Activated CD8-positive, alpha-beta memory T cell treated with anti-CD3 and anti-CD28 coated beads, Interleukin-2, amount 10 ng/mL, durations not matched to agents 7 days and 5 days (primary cell): ENCODE results near the gene TADA2B. TPM values are rescaled to one million over a fixed set of nuclear protein-coding genes. Genes with fewer than 3 reads are reported as not detected.

Experiments used
- ATAC-seq: fragments of 150-1000 bp; cut with Tn5 transposase; one replicate; pipeline ENCODE4 v1.10.0; 2021; ENCODE audit warnings: moderate library complexity
- CTCF ChIA-PET: fragments of 350-600 bp; sonication (Branson Sonifier 250); formaldehyde crosslinking; loops from one replicate; lab custom pipeline; 2021; ENCODE audit warnings: antibody characterized with exemption; lab: Charles Lee
- DNase-seq: peaks from one replicate; pipeline ENCODE4 v3.0.0-alpha.2; 2020
- H3K27ac Mint-ChIP-seq: one replicate; pipeline ENCODE4 v1.8.0; 2021; ENCODE audit warnings: mild to moderate bottlenecking, mixed read lengths
- H3K27me3 Mint-ChIP-seq: one replicate; pipeline ENCODE4 v1.8.0; 2021; ENCODE audit warnings: mixed read lengths
- H3K36me3 Mint-ChIP-seq: one replicate; pipeline ENCODE4 v1.8.0; 2021; ENCODE audit warnings: mild to moderate bottlenecking, mixed read lengths
- H3K4me1 Mint-ChIP-seq: one replicate; pipeline ENCODE4 v1.8.0; 2021; ENCODE audit warnings: mixed read lengths
- H3K4me3 Mint-ChIP-seq: one replicate; pipeline ENCODE4 v1.8.0; 2021; ENCODE audit warnings: mild to moderate bottlenecking, moderate library complexity, mixed read lengths
- H3K9me3 Mint-ChIP-seq: one replicate; pipeline ENCODE4 v1.8.0; 2022; ENCODE audit warnings: low read depth, mixed read lengths
- total RNA-seq, 2 experiments: library from RNA; stranded (reverse); gene quantifications; one replicate each; pipeline ENCODE4 v1.2.3, GENCODE V29; 2021

Gene TADA2B
- total RNA-seq, 2 experiments from 2014 or later: 16.9 to 21.4 TPM

DNA sequence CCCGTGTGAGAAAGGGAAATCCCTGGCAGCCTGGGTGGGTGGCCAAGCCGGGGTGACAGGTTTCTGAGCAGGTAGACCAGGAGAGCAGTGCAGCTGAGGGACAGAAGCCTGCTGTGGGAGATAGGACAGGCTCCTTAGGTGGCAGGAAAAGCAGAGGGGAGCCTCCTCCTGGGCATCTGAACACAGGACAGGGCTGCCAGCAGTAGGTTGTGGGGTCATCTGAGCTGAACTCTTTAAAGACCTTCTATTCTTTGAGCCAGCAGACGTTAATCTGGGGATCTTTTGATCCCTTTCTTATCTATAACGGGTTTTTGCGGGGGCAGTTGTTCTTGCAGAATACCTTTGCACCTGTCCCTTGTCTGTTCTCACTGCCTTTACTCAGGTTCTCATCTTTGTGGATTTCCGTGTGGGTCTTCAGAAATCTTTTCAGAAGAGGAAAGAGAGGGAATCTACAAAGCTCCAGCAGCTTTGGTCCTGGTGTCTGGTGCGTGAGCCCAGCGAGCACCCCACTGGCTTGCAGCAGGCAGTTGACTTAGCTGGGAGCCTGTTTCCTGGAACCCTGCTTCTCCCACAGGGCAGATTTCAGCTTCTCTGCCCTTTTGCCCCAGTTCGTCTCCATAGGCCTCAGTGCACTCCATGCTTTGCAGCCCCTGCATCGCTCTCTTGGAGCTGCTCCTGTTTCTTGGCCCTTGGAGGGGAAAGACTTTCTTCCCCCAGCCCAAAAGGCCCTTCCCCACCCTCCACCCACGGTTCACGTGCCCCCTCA, 35.8 kb upstream of the TADA2B start:
- ATAC-seq: no peak
- no peak overlapping the region for H3K27ac Mint-ChIP-seq
- no peak overlapping the region for H3K4me3 Mint-ChIP-seq
- H3K9me3 Mint-ChIP-seq: no peaks in the 10 kb centered on the region
- peaks cover 7% of the 10 kb centered on the region for H3K4me1 Mint-ChIP-seq
- H3K27me3 Mint-ChIP-seq: no peaks in the 10 kb centered on the region
- peaks cover 29% of the 10 kb centered on the region for H3K36me3 Mint-ChIP-seq
- no peak for DNase-seq
- CTCF ChIA-PET: interaction anchor here (1.0 kb wide), 1 partner anchor 64 kb away, joined by 3 read pairs; no protein-coding TSS in a partner anchor

DNA sequence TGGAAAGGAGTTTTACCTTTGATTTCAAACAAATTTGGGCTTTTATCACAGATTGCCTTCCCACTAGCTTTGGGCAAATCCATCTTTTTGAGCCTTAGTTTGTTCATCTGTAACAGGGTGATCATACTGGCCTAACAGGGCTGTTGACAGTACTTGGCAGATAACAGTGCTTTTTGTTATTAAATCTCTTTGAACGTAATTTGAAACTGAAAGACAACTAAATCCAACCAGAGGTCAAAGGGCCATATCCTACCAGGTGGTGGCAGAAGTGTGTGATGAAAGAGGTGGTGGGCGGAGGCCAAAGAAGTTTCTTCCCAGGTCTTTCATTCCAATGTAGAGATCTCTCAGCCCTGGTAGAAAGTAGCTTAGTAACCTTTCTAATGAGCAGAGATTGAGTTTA, 35.2 kb upstream of the TADA2B start:
- DNase-seq (no peak), ATAC-seq (no peak)
- no peaks in the 10 kb centered on the region for H3K9me3 Mint-ChIP-seq
- peaks cover 10% of the 10 kb centered on the region for H3K4me1 Mint-ChIP-seq
- no peaks in the 10 kb centered on the region for H3K27me3 Mint-ChIP-seq
- H3K36me3 Mint-ChIP-seq: peaks cover 32% of the 10 kb centered on the region
- no peak overlapping the region for H3K27ac Mint-ChIP-seq
- no peak overlapping the region for H3K4me3 Mint-ChIP-seq
- CTCF ChIA-PET: interaction anchor here (0.7 to 1.0 kb wide), 3 partner anchors 35 to 795 kb away, joined by 3 read pairs; partner anchors contain the start of gene TADA2B

GRCh38 chr4:7009564-7009963, 33.6 kb upstream of the TADA2B start:
- ATAC-seq (no peak), DNase-seq (no peak)
- Mint-ChIP-seq H3K27me3 (no peaks in the 10 kb centered on the region), H3K36me3 (peaks cover 38% of the 10 kb centered on the region), H3K9me3 (no peaks in the 10 kb centered on the region), H3K4me3 (no peak overlapping the region), H3K27ac (no peak overlapping the region), H3K4me1 (peaks cover 20% of the 10 kb centered on the region)
- CTCF ChIA-PET: no interaction called here

DNA sequence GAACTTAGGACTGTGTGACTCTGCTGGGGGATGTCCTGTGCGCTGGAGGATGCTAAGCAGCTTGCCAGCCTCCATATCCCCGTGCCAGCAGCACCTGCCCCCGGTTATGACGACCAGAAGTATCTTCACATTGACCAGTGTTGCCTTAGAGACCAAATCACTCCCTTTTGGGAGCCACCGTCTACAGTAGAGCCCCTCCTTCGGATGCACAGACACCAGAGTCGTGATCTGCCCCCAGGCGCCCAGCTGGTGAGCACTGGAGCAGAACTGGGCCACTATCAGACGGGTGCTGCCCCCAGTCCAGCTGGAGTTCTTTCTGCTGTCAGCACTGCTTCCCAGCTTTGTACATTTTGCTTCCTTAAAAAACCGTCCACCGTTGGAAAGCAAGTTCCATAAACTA, 30.0 kb upstream of the TADA2B start:
- Mint-ChIP-seq H3K36me3 (peaks cover 41% of the 10 kb centered on the region), H3K27me3 (no peaks in the 10 kb centered on the region), H3K27ac (no peak overlapping the region), H3K4me3 (no peak overlapping the region), H3K4me1 (peaks cover 17% of the 10 kb centered on the region), H3K9me3 (no peaks in the 10 kb centered on the region)
- ATAC-seq (no peak), DNase-seq (no peak)
- CTCF ChIA-PET: no interaction called here

- Mint-ChIP-seq H3K27ac (peak overlapping the region; percentile 33), H3K9me3 (no peaks in the 10 kb centered on the region), H3K4me1 (peaks cover 17% of the 10 kb centered on the region), H3K36me3 (peaks cover 35% of the 10 kb centered on the region), H3K27me3 (no peaks in the 10 kb centered on the region), H3K4me3 (no peak overlapping the region)
- DNase-seq (no peak), ATAC-seq (no peak)
- CTCF ChIA-PET: interaction anchor here (1.7 kb wide), 1 partner anchor 28 kb away, joined by 8 read pairs; the partner anchor contains the start of gene TADA2B
Measured at GRCh38 chr4:7014815-7015214, 28.4 kb upstream of the TADA2B start.

GRCh38 chr4:7015383-7016035, 27.7 kb upstream of the TADA2B start:
- peaks cover 32% of the 10 kb centered on the region for H3K36me3 Mint-ChIP-seq
- ATAC-seq (no peak), DNase-seq (no peak)
- H3K27me3 Mint-ChIP-seq: no peaks in the 10 kb centered on the region
- CTCF ChIA-PET: interaction anchor here (0.8 to 1.7 kb wide), 2 partner anchors 27 to 106 kb away, joined by 3 to 8 read pairs; partner anchors contain the start of gene TADA2B
- no peak overlapping the region for H3K4me3 Mint-ChIP-seq
- peaks cover 17% of the 10 kb centered on the region for H3K4me1 Mint-ChIP-seq
- no peak overlapping the region for H3K27ac Mint-ChIP-seq
- H3K9me3 Mint-ChIP-seq: no peaks in the 10 kb centered on the region

GRCh38 chr4:7016086-7016485, 27.1 kb upstream of the TADA2B start:
- H3K4me3 Mint-ChIP-seq: no peak overlapping the region
- ATAC-seq: no peak
- H3K36me3 Mint-ChIP-seq: peaks cover 36% of the 10 kb centered on the region
- H3K27me3 Mint-ChIP-seq: no peaks in the 10 kb centered on the region
- CTCF ChIA-PET: interaction anchor here (0.8 to 1.8 kb wide), 3 partner anchors 27 to 107 kb away, joined by 3 to 8 read pairs (median 4); partner anchors contain the start of gene TADA2B
- peaks cover 17% of the 10 kb centered on the region for H3K4me1 Mint-ChIP-seq
- H3K27ac Mint-ChIP-seq: no peak overlapping the region
- no peaks in the 10 kb centered on the region for H3K9me3 Mint-ChIP-seq
- DNase-seq: no peak

- no peaks in the 10 kb centered on the region for H3K27me3 Mint-ChIP-seq
- no peaks in the 10 kb centered on the region for H3K9me3 Mint-ChIP-seq
- H3K4me3 Mint-ChIP-seq: no peak overlapping the region
- CTCF ChIA-PET: interaction anchor here (0.8 to 1.8 kb wide), 3 partner anchors 26 to 107 kb away, joined by 3 to 8 read pairs (median 4); partner anchors contain the start of gene TADA2B
- DNase-seq: no peak
- no peak overlapping the region for H3K27ac Mint-ChIP-seq
- H3K4me1 Mint-ChIP-seq: peaks cover 17% of the 10 kb centered on the region
- ATAC-seq: no peak
- H3K36me3 Mint-ChIP-seq: peaks cover 36% of the 10 kb centered on the region
Measured at GRCh38 chr4:7016512-7016911, 26.7 kb upstream of the TADA2B start.

DNA sequence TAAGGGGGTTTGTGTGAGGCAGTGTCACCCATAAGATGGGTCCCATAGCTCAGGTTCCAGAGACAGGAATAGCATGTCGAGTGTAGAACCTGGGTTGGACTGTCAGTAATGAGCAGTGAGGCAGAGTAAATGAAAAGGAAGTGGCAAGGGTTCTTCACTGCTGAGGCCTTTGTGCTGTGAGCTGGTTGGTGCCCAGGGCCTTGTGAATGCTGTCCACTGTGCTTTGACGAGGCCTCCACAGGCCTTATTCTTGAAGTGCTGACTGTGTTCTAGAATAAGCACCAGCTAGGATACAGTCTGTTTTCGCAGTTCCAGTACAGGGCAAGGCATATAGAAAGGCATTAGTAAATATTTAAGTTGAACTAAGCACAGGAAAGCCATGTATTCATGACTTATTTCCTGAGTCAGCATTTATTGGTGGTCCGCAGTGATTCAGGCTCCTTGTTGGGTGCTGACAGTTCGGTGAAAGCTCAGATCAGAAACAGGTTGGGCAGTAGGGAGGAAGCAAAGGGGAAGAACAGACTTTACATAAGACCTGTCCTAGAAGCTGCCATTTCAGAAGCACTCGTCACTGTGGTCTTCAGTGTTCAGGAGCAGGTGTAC, 25.6 kb upstream of the TADA2B start:
- Mint-ChIP-seq H3K4me3 (no peak overlapping the region), H3K27ac (no peak overlapping the region), H3K9me3 (no peaks in the 10 kb centered on the region), H3K4me1 (peaks cover 13% of the 10 kb centered on the region), H3K36me3 (peaks cover 33% of the 10 kb centered on the region), H3K27me3 (no peaks in the 10 kb centered on the region)
- CTCF ChIA-PET: interaction anchor here (0.9 to 1.8 kb wide), 4 partner anchors 9 to 53 kb away, joined by 3 to 4 read pairs (median 4); partner anchors contain the start of gene TADA2B
- DNase-seq: no peak
- no peak for ATAC-seq

- H3K4me3 Mint-ChIP-seq: no peak overlapping the region
- H3K27ac Mint-ChIP-seq: no peak overlapping the region
- ATAC-seq (no peak), DNase-seq (no peak)
- H3K4me1 Mint-ChIP-seq: peaks cover 9% of the 10 kb centered on the region
- peaks cover 28% of the 10 kb centered on the region for H3K36me3 Mint-ChIP-seq
- no peaks in the 10 kb centered on the region for H3K9me3 Mint-ChIP-seq
- H3K27me3 Mint-ChIP-seq: no peaks in the 10 kb centered on the region
- CTCF ChIA-PET: interaction anchor here (1.2 kb wide), 2 partner anchors 14 to 51 kb away, joined by 3 read pairs; no protein-coding TSS in a partner anchor
Measured at GRCh38 chr4:7018281-7018680, 24.9 kb upstream of the TADA2B start.

GRCh38 chr4:7019367-7019766, 23.8 kb upstream of the TADA2B start:
- Mint-ChIP-seq H3K27ac (no peak overlapping the region), H3K27me3 (no peaks in the 10 kb centered on the region), H3K36me3 (peaks cover 20% of the 10 kb centered on the region), H3K4me1 (peaks cover 3% of the 10 kb centered on the region), H3K9me3 (no peaks in the 10 kb centered on the region), H3K4me3 (no peak overlapping the region)
- DNase-seq (no peak), ATAC-seq (no peak)
- CTCF ChIA-PET: interaction anchor here (1.2 kb wide), 1 partner anchor 50 kb away, joined by 3 read pairs; no protein-coding TSS in a partner anchor

DNA sequence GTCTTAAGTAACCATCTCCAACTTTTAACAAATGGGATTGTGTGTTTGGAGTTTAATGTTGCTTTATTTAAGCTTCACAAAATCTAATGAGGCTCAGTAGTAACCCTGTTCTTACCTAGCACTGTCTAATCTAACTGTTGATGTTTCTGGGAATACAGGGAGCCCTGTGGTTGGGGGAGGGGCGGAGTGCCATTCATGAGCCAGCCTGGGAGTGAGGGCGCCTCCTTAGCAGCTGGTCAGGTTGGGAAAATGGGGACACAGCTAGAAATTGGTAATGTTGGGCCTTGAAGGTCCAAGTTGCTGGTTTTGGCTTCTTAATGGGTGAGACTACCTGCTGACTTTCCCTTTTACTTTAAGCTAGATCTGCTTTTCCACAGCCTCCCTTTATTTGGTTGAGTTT, 22.9 kb upstream of the TADA2B start:
- H3K27ac Mint-ChIP-seq: peak overlapping the region; percentile 53

GRCh38 chr4:7020856-7021255, 22.3 kb upstream of the TADA2B start:
- no peaks in the 10 kb centered on the region for H3K4me1 Mint-ChIP-seq
- H3K36me3 Mint-ChIP-seq: peaks cover 12% of the 10 kb centered on the region
- no peak for ATAC-seq
- no peak overlapping the region for H3K27ac Mint-ChIP-seq
- CTCF ChIA-PET: interaction anchor here (1.9 kb wide), 1 partner anchor 22 kb away, joined by 6 read pairs; a partner anchor contains a TSS
- no peaks in the 10 kb centered on the region for H3K27me3 Mint-ChIP-seq
- no peaks in the 10 kb centered on the region for H3K9me3 Mint-ChIP-seq
- H3K4me3 Mint-ChIP-seq: no peak overlapping the region
- DNase-seq: no peak

More for the DNA sequence above, 22.9 kb upstream of the TADA2B start:
- no peak for DNase-seq
- CTCF ChIA-PET: interaction anchor here (1.9 kb wide), 1 partner anchor 22 kb away, joined by 6 read pairs; a partner anchor contains a TSS
- Mint-ChIP-seq H3K36me3 (peaks cover 12% of the 10 kb centered on the region), H3K9me3 (no peaks in the 10 kb centered on the region), H3K27me3 (no peaks in the 10 kb centered on the region), H3K4me3 (no peak overlapping the region), H3K4me1 (peaks cover 1% of the 10 kb centered on the region)
- ATAC-seq: no peak
